GM18508 (cell line): ENCODE data around the gene PLK4.

Source experiments
- ATAC-seq: cut with Tn5 transposase; IDR thresholded peaks from one replicate; pipeline ENCODE4 v1.9.1; 2021; ENCODE audit warnings: moderate number of reproducible peaks; ENCODE audit not compliant: insufficient read depth, unreplicated experiment

PLK4 gene

GRCh38 chr4:127880763-127881562 is at the start of gene PLK4:
Gene PLK4, plus strand, starts transcription at chr4:127880893. Its CDS starts 242 bp downstream, at chr4:127881135.
- peak; percentile 91 for ATAC-seq

GRCh38 chr4:127832585-127832984 is 48.1 kb upstream of the PLK4 start:
- peak; percentile 65 for ATAC-seq

- no peak for ATAC-seq
These were observed 36.7 kb upstream of the PLK4 start for GRCh38 chr4:127843704-127844600.

GRCh38 chr4:127844601-127845116 is 36.0 kb upstream of the PLK4 start:
- ATAC-seq: no peak

DNA sequence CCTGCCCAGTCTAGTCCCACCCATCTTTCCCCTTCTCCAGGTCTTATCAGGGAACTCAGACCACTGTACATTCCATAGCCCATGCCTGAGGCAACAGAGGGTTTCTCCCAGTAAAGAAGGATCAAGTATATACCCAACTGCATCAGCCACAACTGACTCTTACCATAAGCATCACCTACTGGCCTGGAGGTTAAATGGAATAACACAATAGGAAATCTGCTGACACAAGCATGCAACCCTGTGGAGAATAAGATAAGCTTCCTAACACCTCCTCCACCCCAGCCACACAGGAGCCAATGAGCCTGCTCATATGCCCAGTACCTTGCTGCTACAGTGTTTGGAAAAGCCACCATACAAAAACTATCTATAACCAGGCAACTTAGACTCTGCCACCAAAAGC is 34.6 kb upstream of the PLK4 start:
- ATAC-seq: no peak

- ATAC-seq: no peak
These were observed 33.9 kb upstream of the PLK4 start for GRCh38 chr4:127846765-127847164.

- no peak for ATAC-seq
These were observed 31.0 kb upstream of the PLK4 start for GRCh38 chr4:127849505-127850234.

- ATAC-seq: no peak
These were observed 28.0 kb upstream of the PLK4 start for GRCh38 chr4:127852661-127853060.

- ATAC-seq: no peak
These were observed 24.4 kb upstream of the PLK4 start for GRCh38 chr4:127856196-127856812.

- no peak for ATAC-seq
These were observed 23.8 kb upstream of the PLK4 start for GRCh38 chr4:127856813-127857447.

GRCh38 chr4:127857641-127858040 is 23.1 kb upstream of the PLK4 start:
- ATAC-seq: no peak

DNA sequence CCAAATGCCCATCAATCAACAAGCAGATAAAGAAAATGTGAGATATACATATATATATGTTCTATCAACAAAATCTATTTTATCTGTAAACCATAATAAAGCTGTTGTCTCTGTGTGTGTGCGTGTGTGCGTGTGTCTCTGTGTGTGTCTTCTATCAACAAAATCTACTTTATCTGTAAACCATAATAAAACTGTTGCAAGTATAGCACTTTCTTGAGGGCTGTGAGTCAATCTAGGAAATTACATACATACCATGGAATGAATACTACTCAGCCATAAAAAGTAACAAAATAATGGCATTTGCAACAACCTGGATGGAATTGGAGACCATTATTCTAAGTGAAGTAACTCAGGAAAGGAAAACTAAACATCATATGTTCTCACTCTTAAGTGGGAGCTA is 12.5 kb upstream of the PLK4 start:
- ATAC-seq: no peak

DNA sequence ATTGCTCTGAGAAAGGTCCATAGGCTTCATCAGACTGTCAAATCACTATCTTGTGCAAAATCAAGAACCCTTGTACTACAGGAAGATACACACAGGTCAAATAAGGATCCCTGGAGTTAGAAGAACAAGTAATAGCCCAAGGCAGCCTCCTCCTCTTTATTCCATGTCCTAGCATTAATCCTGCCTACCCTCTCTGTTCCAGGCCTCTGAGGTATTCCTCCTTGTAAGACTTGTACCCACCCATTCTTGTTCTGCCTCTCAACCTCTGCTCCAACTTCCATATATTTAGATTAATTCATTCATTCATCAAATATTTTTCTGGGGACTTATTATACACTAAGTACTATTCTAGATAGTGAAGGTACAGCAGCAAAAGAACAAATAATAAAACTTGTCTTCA is 10.4 kb upstream of the PLK4 start:
- no peak for ATAC-seq

DNA sequence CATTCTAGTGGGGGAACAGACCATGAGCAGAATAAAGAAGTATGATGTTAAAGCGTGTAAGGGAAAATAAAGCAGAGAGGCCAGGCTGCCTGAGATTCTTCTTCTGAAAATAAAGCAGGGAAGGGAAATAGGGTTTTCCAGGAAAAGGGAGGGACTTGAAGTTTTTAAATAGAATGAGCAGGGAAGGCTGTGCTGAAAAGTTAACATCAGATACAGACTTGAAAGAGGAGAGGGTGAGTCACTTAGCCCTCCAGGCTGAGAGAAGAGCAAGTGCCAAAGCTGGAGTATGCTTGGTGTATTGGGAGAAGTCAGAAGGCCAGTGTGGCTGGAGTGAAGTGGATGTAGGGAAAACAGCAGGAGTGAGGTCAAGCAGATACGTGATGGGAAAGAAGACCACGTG is 10.0 kb upstream of the PLK4 start:
- ATAC-seq: no peak

GRCh38 chr4:127875791-127876190 is 4.9 kb upstream of the PLK4 start:
- ATAC-seq: no peak

GRCh38 chr4:127881563-127881864 is 821 bp downstream of the PLK4 start:
- peak; percentile 21 for ATAC-seq

GRCh38 chr4:127888559-127888958 is 7.9 kb downstream of the PLK4 start:
- ATAC-seq: no peak

GRCh38 chr4:127889903-127890302 is 9.2 kb downstream of the PLK4 start:
- no peak for ATAC-seq

DNA sequence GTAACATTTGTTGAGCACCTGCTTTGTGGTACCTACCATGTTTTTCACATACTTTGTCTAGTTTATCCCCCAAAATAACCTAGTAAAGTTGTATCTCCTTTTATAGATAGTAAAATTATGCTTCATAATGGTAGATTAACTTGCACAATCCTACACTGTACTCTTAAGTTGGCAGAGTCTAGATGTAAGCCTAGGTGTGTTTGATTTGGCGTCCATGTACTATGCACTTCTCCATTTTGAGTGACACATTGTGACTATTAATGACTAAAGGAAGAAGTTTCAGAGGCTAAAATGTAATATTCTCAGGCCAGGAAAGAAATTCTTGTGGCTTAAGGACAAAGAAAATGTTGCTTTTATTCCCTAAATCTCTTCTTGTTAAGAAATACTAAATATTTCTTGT is 15.4 kb downstream of the PLK4 start:
- no peak for ATAC-seq

- ATAC-seq: no peak
These were observed 15.8 kb downstream of the PLK4 start for GRCh38 chr4:127896528-127896927.
